HL-60 (cell line): ENCODE results near the gene MZF1.

ENCODE experiments used
- CTCF ChIP-seq: IDR thresholded peaks from one replicate; pipeline ENCODE4 v1.5.1; 2011; ENCODE audit warnings: low read length, control low read depth, inconsistent platforms; ENCODE audit not compliant: insufficient read depth
- GABPA ChIP-seq: IDR thresholded peaks from 2 replicates; pipeline ENCODE4 v1.6.1; 2012; ENCODE audit warnings: low read depth
- POLR2AphosphoS5 ChIP-seq: IDR thresholded peaks from 2 replicates; pipeline ENCODE4 v1.6.1; 2012; ENCODE audit warnings: low read depth

GRCh38 chr19:58555369-58555885, 17.7 kb downstream of the MZF1 start:
- TF ChIP-seq CTCF (no peak), GABPA (no peak), POLR2AphosphoS5 (no peak)
